ENCODE data around the gene LOXL1. TPM values are rescaled to one million over a fixed set of nuclear protein-coding genes. Genes with fewer than 3 reads are reported as not detected.
A peak's percentile ranks its signal among the peaks of the same experiment; 100 is the strongest.

The LOXL1 gene
- total and polyA plus RNA-seq, 3 donors from 2014 or later, result 13.9 to 56.8 (median 14.9) TPM

GRCh38 chr15:73888224-73889041 is 37.8 kb upstream of the LOXL1 start:
- Histone ChIP-seq H3K4me1 (no peaks in the 10 kb centered on the region), H3K4me3 (no peak overlapping the region), H3K36me3 (ENCODE audit: low read depth, missing control alignments) (no peaks in the 10 kb centered on the region), H3K9me3 (no peaks in the 10 kb centered on the region), H3K27me3 (no peaks in the 10 kb centered on the region), H3K27ac (no peak overlapping the region)
- WGBS, 2 donors, result 66 to 76% methylated on average over 10 of the region's 10 CpGs
- peak; percentile 60 for DNase-seq
- TF ChIP-seq, protein P1, sequence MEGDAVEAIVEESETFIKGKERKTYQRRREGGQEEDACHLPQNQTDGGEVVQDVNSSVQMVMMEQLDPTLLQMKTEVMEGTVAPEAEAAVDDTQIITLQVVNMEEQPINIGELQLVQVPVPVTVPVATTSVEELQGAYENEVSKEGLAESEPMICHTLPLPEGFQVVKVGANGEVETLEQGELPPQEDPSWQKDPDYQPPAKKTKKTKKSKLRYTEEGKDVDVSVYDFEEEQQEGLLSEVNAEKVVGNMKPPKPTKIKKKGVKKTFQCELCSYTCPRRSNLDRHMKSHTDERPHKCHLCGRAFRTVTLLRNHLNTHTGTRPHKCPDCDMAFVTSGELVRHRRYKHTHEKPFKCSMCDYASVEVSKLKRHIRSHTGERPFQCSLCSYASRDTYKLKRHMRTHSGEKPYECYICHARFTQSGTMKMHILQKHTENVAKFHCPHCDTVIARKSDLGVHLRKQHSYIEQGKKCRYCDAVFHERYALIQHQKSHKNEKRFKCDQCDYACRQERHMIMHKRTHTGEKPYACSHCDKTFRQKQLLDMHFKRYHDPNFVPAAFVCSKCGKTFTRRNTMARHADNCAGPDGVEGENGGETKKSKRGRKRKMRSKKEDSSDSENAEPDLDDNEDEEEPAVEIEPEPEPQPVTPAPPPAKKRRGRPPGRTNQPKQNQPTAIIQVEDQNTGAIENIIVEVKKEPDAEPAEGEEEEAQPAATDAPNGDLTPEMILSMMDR (IDR thresholded peaks at IDR 0.05), result no peak
- no peak for TF ChIP-seq POLR2A (IDR thresholded peaks at IDR 0.05)
- intact Hi-C loops (cut with DNase I; ENCODE audit: low total_unique reads), result no loop called here

- intact Hi-C loops (cut with DNase I; ENCODE audit: low total_unique reads), result no loop called here
- 71 to 72% methylated on average over 6 of the region's 6 CpGs for WGBS, 2 donors
- DNase-seq, result no peak
Measured at GRCh38 chr15:73889053-73889761, 37.1 kb upstream of the LOXL1 start.

DNA sequence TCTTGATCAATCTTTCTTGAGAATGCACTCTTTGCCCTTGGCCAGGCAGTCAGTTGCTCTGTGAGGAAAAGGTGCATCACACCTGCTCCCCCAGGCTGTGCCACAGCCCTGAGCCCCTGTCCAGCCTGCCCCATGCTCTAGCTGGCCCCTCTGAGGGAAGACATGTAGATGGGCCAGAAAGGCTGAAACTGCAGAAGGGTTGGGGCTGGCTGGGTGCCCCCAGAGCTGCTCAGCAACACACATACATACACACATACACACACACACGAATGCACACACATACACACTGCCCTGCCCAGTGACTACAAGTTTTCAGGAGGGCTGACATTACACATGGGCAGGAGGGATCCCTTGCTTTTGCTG is 36.5 kb upstream of the LOXL1 start:
- Histone ChIP-seq H3K27me3 (no peaks in the 10 kb centered on the region), H3K9me3 (no peaks in the 10 kb centered on the region), H3K4me1 (no peaks in the 10 kb centered on the region), H3K27ac (no peak overlapping the region), H3K4me3 (no peak overlapping the region), H3K36me3 (ENCODE audit: low read depth, missing control alignments) (no peaks in the 10 kb centered on the region)
- DNase-seq, result no peak
- intact Hi-C loops (cut with DNase I; ENCODE audit: low total_unique reads), result no loop called here
- WGBS, 2 donors, result 56 to 76% methylated on average over 1 of the region's 1 CpG
- TF ChIP-seq POLR2A (IDR thresholded peaks at IDR 0.05), result no peak
- TF ChIP-seq, protein P1 (IDR thresholded peaks at IDR 0.05), result no peak

More at GRCh38 chr15:73889053-73889761, 37.1 kb upstream of the LOXL1 start:
- no peaks in the 10 kb centered on the region for H3K36me3 ChIP-seq (ENCODE audit: low read depth, missing control alignments)
- TF ChIP-seq, protein P1 (IDR thresholded peaks at IDR 0.05), result no peak
- no peak for TF ChIP-seq POLR2A (IDR thresholded peaks at IDR 0.05)
- no peaks in the 10 kb centered on the region for H3K27me3 ChIP-seq
- no peaks in the 10 kb centered on the region for H3K9me3 ChIP-seq
- no peak overlapping the region for H3K4me3 ChIP-seq
- H3K4me1 ChIP-seq, result no peaks in the 10 kb centered on the region
- H3K27ac ChIP-seq, result no peak overlapping the region

DNA sequence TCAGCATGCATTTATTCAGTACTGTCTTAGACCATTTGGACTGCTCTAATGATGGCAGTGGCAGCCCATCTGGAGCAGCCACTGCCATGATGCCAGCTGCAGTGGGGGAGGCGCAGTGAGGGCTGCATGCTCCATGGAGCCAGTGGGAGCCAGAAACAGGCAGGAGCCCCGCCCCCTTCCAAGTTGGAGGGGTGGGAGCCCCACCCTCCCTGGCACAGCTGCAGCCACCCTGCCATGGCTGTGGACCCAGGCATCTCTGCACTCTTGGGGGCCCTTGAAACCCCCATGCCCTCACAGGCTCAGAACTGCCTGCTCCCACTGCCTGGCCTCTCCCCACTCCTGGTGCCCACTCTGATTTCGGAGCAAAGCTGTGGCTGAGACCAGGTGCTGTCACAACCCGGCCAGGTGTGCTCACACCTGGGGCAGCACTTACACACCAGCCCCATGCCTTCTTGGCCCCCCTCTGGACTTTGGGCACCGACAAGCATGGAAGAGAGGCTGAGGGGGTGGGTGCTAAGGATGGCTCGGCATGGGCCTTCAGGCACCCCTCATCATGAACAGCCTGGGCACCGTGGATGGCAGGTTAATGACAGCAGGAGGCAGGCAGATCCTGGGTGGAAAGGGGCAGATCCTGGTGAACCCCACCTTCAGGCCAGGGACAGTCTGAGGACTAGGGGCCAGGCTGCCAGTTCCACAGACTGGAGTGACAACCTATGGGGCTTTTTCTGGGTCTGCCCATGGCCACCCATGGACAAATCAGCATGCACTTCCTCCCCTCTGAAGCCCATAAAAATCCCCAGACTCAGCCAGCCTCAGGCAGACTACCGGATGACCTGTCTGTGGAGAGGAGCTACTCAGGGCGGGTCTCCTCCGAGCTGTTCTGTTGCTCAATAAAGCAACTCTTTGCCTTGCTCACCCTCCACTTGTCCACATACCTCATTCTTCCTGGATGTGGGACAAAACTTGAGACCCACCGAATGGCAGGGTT is 34.6 kb upstream of the LOXL1 start:
- intact Hi-C loops (cut with DNase I; ENCODE audit: low total_unique reads), result no loop called here
- WGBS, 2 donors, result 82 to 83% methylated on average over 9 to 11 of the region's 11 CpGs
- no peak for DNase-seq

More for the DNA sequence above, 34.6 kb upstream of the LOXL1 start:
- no peaks in the 10 kb centered on the region for H3K9me3 ChIP-seq
- H3K4me1 ChIP-seq, result no peaks in the 10 kb centered on the region
- H3K36me3 ChIP-seq (ENCODE audit: low read depth, missing control alignments), result no peaks in the 10 kb centered on the region
- H3K4me3 ChIP-seq, result no peak overlapping the region
- TF ChIP-seq POLR2A (IDR thresholded peaks at IDR 0.05), result no peak
- TF ChIP-seq, protein P1 (IDR thresholded peaks at IDR 0.05), result no peak
- no peak overlapping the region for H3K27ac ChIP-seq
- H3K27me3 ChIP-seq, result no peaks in the 10 kb centered on the region

All from testis (tissue), 3 donors.